Measurements from ENCODE around the gene PLA2G4A. TPM values are rescaled to one million over a fixed set of nuclear protein-coding genes. Genes with fewer than 3 reads are reported as not detected.

Gene PLA2G4A
- total and polyA plus RNA-seq, 2 donors (not counting 3 experiments of a cell fraction or from before 2014, with no cell fraction given) = 8.2 to 13.3 TPM

DNA sequence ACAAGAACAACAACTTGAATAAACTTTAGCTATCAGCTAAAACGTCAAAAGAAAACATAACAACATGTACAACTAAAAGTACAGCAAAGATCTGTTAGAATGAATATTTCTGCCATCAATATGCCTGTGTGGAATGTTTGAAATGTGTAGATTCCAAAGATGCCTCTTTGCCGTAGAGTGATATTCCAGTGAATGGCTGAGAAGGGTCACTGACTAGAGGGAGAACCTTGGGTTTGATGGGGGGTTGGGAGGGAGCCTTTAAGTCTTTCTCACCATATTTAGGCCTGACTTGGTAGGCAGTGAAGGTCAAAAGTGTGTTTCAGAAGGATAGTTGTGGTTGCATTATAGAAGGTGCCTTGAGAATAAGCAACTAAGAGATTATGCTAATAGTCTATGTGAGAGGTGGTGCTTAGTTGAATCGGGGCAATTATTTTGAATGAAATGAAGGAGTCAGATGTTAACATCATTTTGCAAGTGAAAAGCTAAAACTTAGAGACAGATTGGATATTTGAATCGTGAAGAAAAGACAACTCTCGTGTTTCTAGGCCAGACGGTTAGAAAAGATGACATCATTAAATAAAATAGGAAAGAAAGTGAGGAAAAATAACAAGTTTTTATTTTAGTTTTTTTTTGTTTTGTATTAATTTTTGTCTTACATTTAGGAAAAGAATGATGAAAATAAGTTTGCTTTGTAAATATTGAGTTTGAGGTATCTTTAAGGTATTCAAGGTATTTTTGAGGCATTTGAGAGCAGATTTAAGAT is 53.8 kb downstream of the PLA2G4A start:
- no TSS peak for BruUV-seq (replicated peaks)
- dilution Hi-C loops (cut with MboI; ENCODE audit: extremely low pct_ligation_motif_present, low sequenced_read_pairs) (no loop called here), intact Hi-C loops (cut with micrococcal nuclease) (no loop called here)
- TF ChIP-seq FOS (IDR thresholded peaks at IDR 0.05; ENCODE audit: borderline replicate concordance, insufficient read depth, low read length) = no peak
- TF ChIP-seq POLR2A (IDR thresholded peaks at IDR 0.05; ENCODE audit: low read depth, low read length) = no peak
- no peak for TF ChIP-seq MYC (IDR thresholded peaks at IDR 0.05; ENCODE audit: low read depth, low read length)
- TF ChIP-seq POLR2AphosphoS5 (IDR thresholded peaks at IDR 0.05; ENCODE audit: insufficient read depth, low read depth, low read length) = no peak
- no peak for TF ChIP-seq EZH2 (IDR thresholded peaks at IDR 0.05; ENCODE audit: borderline replicate concordance, low read depth, low read length, severe bottlenecking)
- no peak for TF ChIP-seq MAX (IDR thresholded peaks at IDR 0.05; ENCODE audit: insufficient read depth, insufficient read length)
- TF ChIP-seq JUN (IDR thresholded peaks at IDR 0.05; ENCODE audit: borderline replicate concordance, insufficient read depth, insufficient read length, low read depth) = no peak
- TF ChIP-seq, protein P1, sequence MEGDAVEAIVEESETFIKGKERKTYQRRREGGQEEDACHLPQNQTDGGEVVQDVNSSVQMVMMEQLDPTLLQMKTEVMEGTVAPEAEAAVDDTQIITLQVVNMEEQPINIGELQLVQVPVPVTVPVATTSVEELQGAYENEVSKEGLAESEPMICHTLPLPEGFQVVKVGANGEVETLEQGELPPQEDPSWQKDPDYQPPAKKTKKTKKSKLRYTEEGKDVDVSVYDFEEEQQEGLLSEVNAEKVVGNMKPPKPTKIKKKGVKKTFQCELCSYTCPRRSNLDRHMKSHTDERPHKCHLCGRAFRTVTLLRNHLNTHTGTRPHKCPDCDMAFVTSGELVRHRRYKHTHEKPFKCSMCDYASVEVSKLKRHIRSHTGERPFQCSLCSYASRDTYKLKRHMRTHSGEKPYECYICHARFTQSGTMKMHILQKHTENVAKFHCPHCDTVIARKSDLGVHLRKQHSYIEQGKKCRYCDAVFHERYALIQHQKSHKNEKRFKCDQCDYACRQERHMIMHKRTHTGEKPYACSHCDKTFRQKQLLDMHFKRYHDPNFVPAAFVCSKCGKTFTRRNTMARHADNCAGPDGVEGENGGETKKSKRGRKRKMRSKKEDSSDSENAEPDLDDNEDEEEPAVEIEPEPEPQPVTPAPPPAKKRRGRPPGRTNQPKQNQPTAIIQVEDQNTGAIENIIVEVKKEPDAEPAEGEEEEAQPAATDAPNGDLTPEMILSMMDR (IDR thresholded peaks at IDR 0.05; ENCODE audit: extremely low read depth in 1 of 2, insufficient read depth in 1 of 2, low read depth in 1 of 2, low read length in 2 of 2) = no peak
- no peak for TF ChIP-seq GATA2 (IDR thresholded peaks at IDR 0.05; ENCODE audit: insufficient read depth, insufficient read length, low read depth, low read length)
- H3K4me2 ChIP-seq (ENCODE audit: insufficient read depth, low read length) = no peak overlapping the region
- no peak overlapping the region for H3K27ac ChIP-seq (ENCODE audit: insufficient read depth, low read depth, low read length)
- POLR2A ChIA-PET = no interaction called here
- CTCF ChIA-PET = interaction anchor here (1.3 kb wide), 1 partner anchor 29 kb away, joined by 3 read pairs; no protein-coding TSS in a partner anchor
- no peaks in the 10 kb centered on the region for H3K79me2 ChIP-seq (ENCODE audit: control insufficient read depth, insufficient read depth, low read length)
- no peaks in the 10 kb centered on the region for H3K27me3 ChIP-seq (ENCODE audit: control insufficient read depth in 2 of 2, insufficient read depth in 2 of 2, low read length in 2 of 2)
- FAIRE-seq (no peak), DNase-seq (ENCODE audit: low read depth, low spot score) (no peak)
- no peak overlapping the region for H2AFZ ChIP-seq (ENCODE audit: low read depth, low read length)
- no peak overlapping the region for H3K9ac ChIP-seq (replicated peaks; ENCODE audit: extremely low read depth, insufficient read depth, low read length)
- no peaks in the 10 kb centered on the region for H3K4me1 ChIP-seq (ENCODE audit: control insufficient read depth, extremely low read depth, insufficient read depth, low read length)
- no peaks in the 10 kb centered on the region for H3K9me1 ChIP-seq (replicated peaks; ENCODE audit: control insufficient read depth, extremely low read depth, insufficient read depth, low read length)
- no peaks in the 10 kb centered on the region for H3K36me3 ChIP-seq (ENCODE audit: control insufficient read depth in 2 of 2, extremely low read depth in 1 of 2, insufficient read depth in 2 of 2, low read length in 2 of 2)
- H3K4me3 ChIP-seq (replicated peaks in 1 of 3; ENCODE audit: insufficient read depth in 1 of 3, low read depth in 1 of 3, low read length in 3 of 3) = no peak overlapping the region
- no peaks in the 10 kb centered on the region for H4K20me1 ChIP-seq (replicated peaks; ENCODE audit: control insufficient read depth, extremely low read depth, insufficient read depth, low read length)
- no peaks in the 10 kb centered on the region for H3K9me3 ChIP-seq (replicated peaks; ENCODE audit: control insufficient read depth, insufficient read depth, low read length)
